GM12864 (cell line): ENCODE measurements around the gene ARFGAP2.

Experiments used
- DNase-seq: peaks from one replicate; pipeline ENCODE4 v3.0.0-alpha.2; 2011; ENCODE audit warnings: low read depth
- H3K4me3 ChIP-seq: 2 replicates; pipeline ENCODE4 v1.5.1; 2011; ENCODE audit warnings: mild to moderate bottlenecking, low read depth, low read length, control low read depth
- TF ChIP-seq, protein P1 (sequence below): IDR thresholded peaks from 2 replicates; pipeline ENCODE4 v1.5.1; 2011; ENCODE audit warnings: low read depth, mild to moderate bottlenecking, moderate library complexity, low read length, control low read depth, inconsistent platforms; ENCODE audit errors: missing control alignments

The ARFGAP2 gene

DNA sequence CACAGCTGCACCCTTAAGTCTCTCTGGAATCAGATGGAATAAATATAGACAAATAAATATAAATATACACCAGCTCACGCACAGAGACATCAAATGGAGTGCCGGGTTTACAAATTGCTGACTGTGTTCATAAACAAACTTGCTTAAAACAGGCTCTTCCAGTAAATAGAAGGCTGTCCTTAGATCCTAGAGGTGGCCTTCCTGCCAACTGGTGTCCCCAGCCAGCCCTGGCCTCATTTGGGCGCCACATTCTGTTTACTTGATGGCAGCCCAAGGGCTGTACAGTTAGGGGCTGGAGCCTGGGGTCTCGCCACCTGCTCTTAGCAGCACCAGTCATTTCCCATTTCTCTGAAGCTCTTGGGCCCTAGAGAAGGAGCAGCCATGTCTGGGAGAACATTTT is 20.8 kb downstream of the ARFGAP2 start:
- no peak for DNase-seq
- TF ChIP-seq, protein P1, sequence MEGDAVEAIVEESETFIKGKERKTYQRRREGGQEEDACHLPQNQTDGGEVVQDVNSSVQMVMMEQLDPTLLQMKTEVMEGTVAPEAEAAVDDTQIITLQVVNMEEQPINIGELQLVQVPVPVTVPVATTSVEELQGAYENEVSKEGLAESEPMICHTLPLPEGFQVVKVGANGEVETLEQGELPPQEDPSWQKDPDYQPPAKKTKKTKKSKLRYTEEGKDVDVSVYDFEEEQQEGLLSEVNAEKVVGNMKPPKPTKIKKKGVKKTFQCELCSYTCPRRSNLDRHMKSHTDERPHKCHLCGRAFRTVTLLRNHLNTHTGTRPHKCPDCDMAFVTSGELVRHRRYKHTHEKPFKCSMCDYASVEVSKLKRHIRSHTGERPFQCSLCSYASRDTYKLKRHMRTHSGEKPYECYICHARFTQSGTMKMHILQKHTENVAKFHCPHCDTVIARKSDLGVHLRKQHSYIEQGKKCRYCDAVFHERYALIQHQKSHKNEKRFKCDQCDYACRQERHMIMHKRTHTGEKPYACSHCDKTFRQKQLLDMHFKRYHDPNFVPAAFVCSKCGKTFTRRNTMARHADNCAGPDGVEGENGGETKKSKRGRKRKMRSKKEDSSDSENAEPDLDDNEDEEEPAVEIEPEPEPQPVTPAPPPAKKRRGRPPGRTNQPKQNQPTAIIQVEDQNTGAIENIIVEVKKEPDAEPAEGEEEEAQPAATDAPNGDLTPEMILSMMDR, result no peak
- H3K4me3 ChIP-seq, result no peak overlapping the region

DNA sequence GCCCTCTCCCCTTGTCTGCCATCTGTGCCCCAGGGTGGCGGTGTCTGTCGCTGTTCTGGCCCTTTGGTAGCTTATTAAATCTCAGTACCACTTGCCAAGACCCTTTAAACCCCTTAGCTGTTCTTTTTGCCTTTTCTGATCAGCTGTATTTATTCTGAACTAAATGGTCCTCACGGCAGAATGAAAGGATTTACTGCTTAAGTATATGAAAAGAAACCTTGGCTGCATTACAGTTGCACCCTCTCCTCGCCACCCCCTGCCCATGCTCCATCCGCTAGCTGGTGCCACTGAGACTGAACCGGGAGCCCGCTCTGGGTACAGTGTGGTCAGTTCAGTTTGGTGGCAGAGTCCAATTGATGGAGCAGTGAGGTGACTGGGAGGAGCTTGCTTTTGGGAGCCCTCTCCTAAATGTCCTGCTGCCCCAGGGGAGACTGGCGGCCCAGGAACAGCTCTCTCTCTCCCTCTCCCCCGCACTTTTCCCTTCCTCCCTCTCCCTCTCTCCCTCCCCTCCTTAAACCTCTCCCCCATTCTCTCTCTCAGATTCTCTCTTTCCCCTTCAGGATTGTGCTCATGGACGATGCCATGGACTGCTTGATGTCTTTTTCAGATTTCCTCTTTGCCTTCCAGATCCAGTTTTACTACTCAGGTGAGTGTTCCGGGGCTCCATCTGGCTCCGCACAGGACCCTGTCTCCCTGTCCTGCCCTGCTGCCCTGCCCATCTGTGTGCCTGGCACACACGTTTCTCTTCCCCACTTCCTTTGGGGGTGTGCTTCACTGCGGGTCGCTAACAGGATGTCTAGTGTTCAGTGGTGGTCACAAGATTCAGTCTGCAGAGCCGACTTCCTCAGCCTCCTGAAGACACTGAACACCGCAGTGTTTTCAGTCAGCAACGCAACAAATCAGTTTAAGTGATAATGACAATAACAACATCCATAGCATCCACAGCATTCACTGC is 21.8 kb downstream of the ARFGAP2 start:
- TF ChIP-seq, protein P1, result no peak
- DNase-seq, result no peak

DNA sequence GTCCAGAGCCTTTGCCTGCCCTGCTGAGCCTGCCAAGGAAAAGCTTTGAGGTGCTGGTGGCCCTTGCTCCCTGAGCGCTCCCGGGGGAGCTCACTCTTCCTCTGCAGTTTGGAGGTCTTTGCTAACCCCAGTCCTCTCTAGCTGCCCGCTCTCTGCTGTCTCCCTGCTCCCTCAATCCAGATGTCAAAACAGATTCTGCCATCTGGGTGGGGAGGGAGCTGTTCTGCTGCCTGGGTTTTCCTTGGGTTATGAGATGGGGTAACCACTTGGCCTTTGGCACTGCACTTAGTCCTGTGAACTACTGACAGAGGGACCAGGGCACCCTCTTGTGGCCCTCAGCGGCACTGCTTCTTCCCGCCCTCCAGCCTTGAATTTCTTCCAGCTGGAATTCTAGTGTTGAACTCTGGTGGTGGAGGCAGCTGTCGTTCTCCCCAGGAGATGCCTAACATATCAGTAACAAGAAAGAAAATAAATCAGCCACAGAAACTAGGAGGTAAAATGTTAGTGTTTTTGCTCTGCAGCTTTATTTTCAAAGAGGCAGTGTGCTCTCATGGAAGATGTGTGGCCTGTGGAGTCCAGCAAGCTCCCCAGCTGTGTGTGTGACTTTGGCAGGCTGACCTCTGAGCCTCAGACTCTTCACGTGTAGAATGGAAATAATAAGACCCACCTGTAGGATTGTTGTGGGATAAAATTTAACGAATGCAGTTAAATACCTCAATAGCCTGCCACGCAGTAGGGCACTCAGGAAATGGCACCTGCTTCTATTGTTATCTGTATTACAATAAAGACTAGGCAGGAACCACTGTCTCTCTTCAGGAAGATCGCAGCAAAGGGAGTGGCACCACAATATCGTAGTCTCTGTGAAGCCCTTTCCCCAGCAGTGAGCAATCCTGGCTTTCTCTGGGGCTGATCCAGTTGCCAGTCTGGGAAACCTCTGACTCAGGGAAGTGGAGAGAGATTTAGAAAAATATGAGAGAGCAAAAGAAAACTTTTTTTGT is 23.4 kb downstream of the ARFGAP2 start:
- TF ChIP-seq, protein P1, result peak; percentile 99
- no peak for DNase-seq
- H3K4me3 ChIP-seq, result no peak overlapping the region

More for the DNA sequence above, 21.8 kb downstream of the ARFGAP2 start:
- H3K4me3 ChIP-seq, result no peak overlapping the region

DNA sequence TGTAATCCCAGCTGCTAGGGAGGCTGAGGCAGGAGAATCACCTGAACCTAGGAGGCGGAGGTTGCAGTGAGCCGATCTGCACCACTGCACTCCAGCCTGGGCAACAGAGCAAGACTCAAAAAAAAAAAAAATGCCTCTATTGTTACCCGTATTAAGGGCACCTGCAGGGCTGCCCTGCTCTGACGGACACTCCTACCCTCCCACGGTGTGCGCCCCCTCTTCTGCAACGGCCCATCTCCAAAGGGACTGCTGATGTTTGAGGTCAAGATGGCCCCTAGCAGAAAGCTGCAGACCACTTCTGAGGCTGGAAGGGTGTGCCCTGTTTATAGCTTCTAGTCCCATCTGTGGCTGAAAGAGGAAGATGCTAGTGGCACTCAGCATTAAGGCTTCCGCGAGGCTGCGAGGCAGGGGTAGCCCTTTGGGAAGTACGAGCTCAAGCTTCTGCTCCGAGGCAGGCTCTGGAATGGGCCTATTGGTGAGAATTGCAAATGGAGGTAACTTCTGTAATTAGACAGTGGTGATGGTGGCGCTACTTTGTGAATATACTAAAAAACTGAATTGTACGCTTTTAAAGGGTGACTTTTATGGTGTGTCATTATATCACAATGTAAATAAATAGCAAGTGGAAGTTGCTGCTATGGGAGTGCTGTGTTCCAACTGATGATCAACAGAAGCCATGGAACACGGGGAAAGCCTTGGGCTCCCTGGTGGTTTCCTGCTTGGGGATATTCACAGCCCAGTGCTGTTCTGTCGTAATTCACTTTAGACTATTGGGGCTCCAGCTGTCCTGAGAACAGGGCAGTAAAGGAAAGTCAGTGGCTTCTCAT is 24.3 kb downstream of the ARFGAP2 start:
- TF ChIP-seq, protein P1, result no peak
- DNase-seq, result no peak
- H3K4me3 ChIP-seq, result no peak overlapping the region

DNA sequence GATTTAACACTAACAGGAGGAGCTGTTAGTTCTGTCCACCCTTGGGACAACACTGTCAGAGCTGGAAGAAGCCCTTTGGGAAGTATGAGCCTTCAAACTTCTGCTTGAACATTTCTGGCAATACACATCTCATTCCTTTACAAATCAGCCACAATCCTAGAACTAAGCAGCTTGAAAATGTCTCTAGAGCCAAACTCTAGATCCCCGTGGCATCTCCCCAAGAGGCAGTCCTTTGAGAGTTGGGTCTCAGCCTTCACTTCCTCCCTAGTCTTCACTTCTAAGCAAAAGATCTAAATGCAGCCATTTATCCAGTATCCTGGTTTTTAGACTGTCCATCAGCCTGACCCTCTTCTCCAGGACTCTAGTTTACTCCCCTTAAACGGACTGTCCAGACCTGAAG is 26.9 kb downstream of the ARFGAP2 start:
- TF ChIP-seq, protein P1, result no peak
- no peak overlapping the region for H3K4me3 ChIP-seq
- no peak for DNase-seq

DNA sequence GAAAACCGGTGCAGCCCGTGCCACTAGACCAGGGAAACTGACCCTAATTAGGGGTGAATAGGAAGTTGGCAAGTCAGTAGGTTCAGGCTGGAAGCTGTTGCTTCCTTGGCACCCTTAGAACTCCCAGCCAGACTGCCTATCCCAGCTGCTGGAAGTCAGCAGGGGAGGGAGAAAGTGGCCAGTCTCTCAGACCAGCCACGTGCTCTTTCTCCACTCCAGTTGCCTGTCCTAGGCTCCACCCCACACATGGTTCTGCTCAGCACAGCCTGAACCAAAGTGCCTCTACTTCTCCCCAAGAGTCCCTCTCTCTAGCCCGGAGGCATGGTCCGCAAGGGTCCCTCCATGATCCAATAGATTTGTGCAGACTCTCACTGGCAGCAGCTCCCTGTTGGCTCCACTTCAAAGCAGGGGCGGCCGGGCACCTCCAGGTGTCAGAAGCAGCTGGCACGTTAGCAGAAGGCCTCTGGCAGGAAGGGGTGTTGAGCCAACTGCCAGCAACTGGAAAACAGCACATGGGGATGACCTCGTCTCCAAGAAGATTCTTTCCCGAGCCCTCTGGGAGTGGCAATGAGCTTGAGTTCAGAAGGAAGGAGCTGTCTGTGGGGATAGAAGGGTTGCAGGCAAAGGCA is 27.7 kb downstream of the ARFGAP2 start:
- H3K4me3 ChIP-seq, result no peak overlapping the region
- DNase-seq, result no peak
- TF ChIP-seq, protein P1, result no peak
